ENCODE data around the gene RGR.
A peak's percentile ranks its signal among the peaks of the same experiment; 100 is the strongest.

The RGR gene

GRCh38 chr10:84238909-84239308 lies 5.9 kb upstream of the RGR start:
- H3K4me1 ChIP-seq (ENCODE audit: control insufficient read depth, insufficient read depth, low read length): no peaks in the 10 kb centered on the region
- H3K27me3 ChIP-seq (replicated peaks; ENCODE audit: control insufficient read depth, insufficient read depth, low read length): peaks cover 33% of the 10 kb centered on the region
- H3K36me3 ChIP-seq (ENCODE audit: control insufficient read depth, insufficient read depth, low read length, severe bottlenecking): no peaks in the 10 kb centered on the region
- no peak for DNase-seq (ENCODE audit: low read depth)
- no peaks in the 10 kb centered on the region for H3K9me3 ChIP-seq (ENCODE audit: control insufficient read depth, low read length)
- H3K9ac ChIP-seq (ENCODE audit: low read length): no peak overlapping the region
- no peak overlapping the region for H3K4me3 ChIP-seq (ENCODE audit: low read length)

- Histone ChIP-seq H3K4me1 (ENCODE audit: control insufficient read depth, insufficient read depth, low read length) (no peaks in the 10 kb centered on the region), H3K9ac (ENCODE audit: low read length) (no peak within 1 kb of the TSS), H3K36me3 (ENCODE audit: control insufficient read depth, insufficient read depth, low read length, severe bottlenecking) (no peaks in the 10 kb centered on the region), H3K27me3 (replicated peaks; ENCODE audit: control insufficient read depth, insufficient read depth, low read length) (peaks cover 49% of the 10 kb centered on the region), H3K9me3 (ENCODE audit: control insufficient read depth, low read length) (no peaks in the 10 kb centered on the region), H3K4me3 (ENCODE audit: low read length) (no peak within 1 kb of the TSS)
- DNase-seq (ENCODE audit: low read depth): no peak
These were observed 3.6 kb upstream of the RGR start, which contains the start of gene LRIT1 for GRCh38 chr10:84241185-84241790. TSS of gene LRIT1 (minus strand) at chr10:84241546. CDS start at chr10:84241439, 107 bp downstream.

GRCh38 chr10:84243759-84244158 lies 1.1 kb upstream of the RGR start:
- H3K36me3 ChIP-seq (ENCODE audit: control insufficient read depth, insufficient read depth, low read length, severe bottlenecking): no peaks in the 10 kb centered on the region
- no peaks in the 10 kb centered on the region for H3K4me1 ChIP-seq (ENCODE audit: control insufficient read depth, insufficient read depth, low read length)
- H3K27me3 ChIP-seq (replicated peaks; ENCODE audit: control insufficient read depth, insufficient read depth, low read length): peaks cover 62% of the 10 kb centered on the region
- no peak overlapping the region for H3K4me3 ChIP-seq (ENCODE audit: low read length)
- H3K9me3 ChIP-seq (ENCODE audit: control insufficient read depth, low read length): peaks cover 6% of the 10 kb centered on the region
- no peak for DNase-seq (ENCODE audit: low read depth)
- no peak overlapping the region for H3K9ac ChIP-seq (ENCODE audit: low read length)

DNA sequence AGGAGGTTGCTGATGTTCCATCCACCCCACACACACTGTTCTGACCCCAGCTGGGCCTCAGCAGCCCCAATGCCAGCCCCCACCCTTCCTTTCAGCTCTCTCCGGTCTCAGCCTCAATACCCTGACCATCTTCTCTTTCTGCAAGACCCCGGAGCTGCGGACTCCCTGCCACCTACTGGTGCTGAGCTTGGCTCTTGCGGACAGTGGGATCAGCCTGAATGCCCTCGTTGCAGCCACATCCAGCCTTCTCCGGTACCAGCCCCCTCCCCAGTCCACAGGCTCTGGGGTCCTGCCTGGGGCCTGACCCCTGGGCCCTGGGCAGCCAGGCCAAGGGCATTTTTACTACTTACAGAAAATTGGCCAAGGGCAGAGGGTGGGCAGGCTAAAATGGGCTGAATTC lies 2.6 kb downstream of the RGR start:
- Histone ChIP-seq H3K36me3 (ENCODE audit: control insufficient read depth, insufficient read depth, low read length, severe bottlenecking) (no peaks in the 10 kb centered on the region), H3K4me3 (ENCODE audit: low read length) (no peak overlapping the region), H3K27me3 (replicated peaks; ENCODE audit: control insufficient read depth, insufficient read depth, low read length) (peaks cover 67% of the 10 kb centered on the region), H3K9me3 (ENCODE audit: control insufficient read depth, low read length) (peaks cover 14% of the 10 kb centered on the region), H3K4me1 (ENCODE audit: control insufficient read depth, insufficient read depth, low read length) (no peaks in the 10 kb centered on the region), H3K9ac (ENCODE audit: low read length) (no peak overlapping the region)
- no peak for DNase-seq (ENCODE audit: low read depth)

- H3K36me3 ChIP-seq (ENCODE audit: control insufficient read depth, insufficient read depth, low read length, severe bottlenecking): no peaks in the 10 kb centered on the region
- DNase-seq (ENCODE audit: low read depth): no peak
- no peak overlapping the region for H3K4me3 ChIP-seq (ENCODE audit: low read length)
- H3K9ac ChIP-seq (ENCODE audit: low read length): no peak overlapping the region
- H3K27me3 ChIP-seq (replicated peaks; ENCODE audit: control insufficient read depth, insufficient read depth, low read length): peaks cover 71% of the 10 kb centered on the region
- no peaks in the 10 kb centered on the region for H3K4me1 ChIP-seq (ENCODE audit: control insufficient read depth, insufficient read depth, low read length)
- peaks cover 14% of the 10 kb centered on the region for H3K9me3 ChIP-seq (ENCODE audit: control insufficient read depth, low read length)
These were observed 3.9 kb downstream of the RGR start for GRCh38 chr10:84248794-84249193.

- H3K4me1 ChIP-seq (ENCODE audit: control insufficient read depth, insufficient read depth, low read length): no peaks in the 10 kb centered on the region
- no peak overlapping the region for H3K9ac ChIP-seq (ENCODE audit: low read length)
- H3K36me3 ChIP-seq (ENCODE audit: control insufficient read depth, insufficient read depth, low read length, severe bottlenecking): no peaks in the 10 kb centered on the region
- peaks cover 46% of the 10 kb centered on the region for H3K27me3 ChIP-seq (replicated peaks; ENCODE audit: control insufficient read depth, insufficient read depth, low read length)
- H3K9me3 ChIP-seq (ENCODE audit: control insufficient read depth, low read length): peaks cover 9% of the 10 kb centered on the region
- DNase-seq (ENCODE audit: low read depth): no peak
- no peak overlapping the region for H3K4me3 ChIP-seq (ENCODE audit: low read length)
These were observed 10.0 kb downstream of the RGR start for GRCh38 chr10:84254552-84255478.

DNA sequence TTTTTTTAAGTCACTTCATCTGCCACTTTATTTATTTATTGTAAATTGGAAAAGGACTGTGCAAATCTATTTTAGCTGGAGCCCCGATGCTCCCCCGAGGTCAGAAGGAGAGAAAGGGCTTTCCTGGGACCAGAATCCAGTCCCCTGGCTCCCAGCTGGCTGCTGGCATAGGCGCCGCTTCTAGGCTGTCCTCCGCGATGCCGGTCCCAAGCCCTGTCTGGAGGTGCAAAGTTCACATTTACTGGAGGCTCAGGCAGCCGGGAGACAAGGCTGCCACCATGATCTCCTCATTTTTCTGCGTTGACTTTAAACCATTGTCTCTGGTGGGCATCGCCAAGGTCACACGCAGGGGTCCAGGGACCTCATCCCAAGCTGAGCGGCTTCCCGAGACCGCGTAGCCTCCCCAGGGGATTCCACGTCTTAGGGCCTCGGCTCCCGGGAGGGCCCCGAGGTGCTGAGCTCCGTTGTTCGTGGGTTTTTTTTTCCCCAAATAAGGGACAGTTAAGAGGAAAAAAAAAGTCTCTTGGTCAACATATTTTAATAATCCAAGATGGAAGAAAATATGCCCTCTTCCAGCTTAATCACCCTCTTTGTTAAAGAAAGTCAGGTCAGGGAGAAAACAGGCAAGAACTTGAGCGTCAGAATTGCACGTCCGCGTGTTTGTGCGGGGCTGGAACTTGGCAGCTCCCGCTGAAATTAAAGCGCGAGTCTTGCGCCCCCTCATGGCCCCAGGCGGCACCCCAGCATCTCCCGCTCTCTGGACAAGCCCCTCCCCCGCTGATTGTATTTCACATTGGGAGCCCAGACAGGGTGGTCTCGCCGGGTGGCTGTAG lies 11.9 kb downstream of the RGR start:
- no peaks in the 10 kb centered on the region for H3K36me3 ChIP-seq (ENCODE audit: control insufficient read depth, insufficient read depth, low read length, severe bottlenecking)
- H3K4me1 ChIP-seq (ENCODE audit: control insufficient read depth, insufficient read depth, low read length): no peaks in the 10 kb centered on the region
- H3K27me3 ChIP-seq (replicated peaks; ENCODE audit: control insufficient read depth, insufficient read depth, low read length): peaks cover 48% of the 10 kb centered on the region
- H3K9ac ChIP-seq (ENCODE audit: low read length): no peak overlapping the region
- H3K4me3 ChIP-seq (ENCODE audit: low read length): no peak overlapping the region
- peak; percentile 41 for DNase-seq (ENCODE audit: low read depth)
- peaks cover 3% of the 10 kb centered on the region for H3K9me3 ChIP-seq (ENCODE audit: control insufficient read depth, low read length)

DNA sequence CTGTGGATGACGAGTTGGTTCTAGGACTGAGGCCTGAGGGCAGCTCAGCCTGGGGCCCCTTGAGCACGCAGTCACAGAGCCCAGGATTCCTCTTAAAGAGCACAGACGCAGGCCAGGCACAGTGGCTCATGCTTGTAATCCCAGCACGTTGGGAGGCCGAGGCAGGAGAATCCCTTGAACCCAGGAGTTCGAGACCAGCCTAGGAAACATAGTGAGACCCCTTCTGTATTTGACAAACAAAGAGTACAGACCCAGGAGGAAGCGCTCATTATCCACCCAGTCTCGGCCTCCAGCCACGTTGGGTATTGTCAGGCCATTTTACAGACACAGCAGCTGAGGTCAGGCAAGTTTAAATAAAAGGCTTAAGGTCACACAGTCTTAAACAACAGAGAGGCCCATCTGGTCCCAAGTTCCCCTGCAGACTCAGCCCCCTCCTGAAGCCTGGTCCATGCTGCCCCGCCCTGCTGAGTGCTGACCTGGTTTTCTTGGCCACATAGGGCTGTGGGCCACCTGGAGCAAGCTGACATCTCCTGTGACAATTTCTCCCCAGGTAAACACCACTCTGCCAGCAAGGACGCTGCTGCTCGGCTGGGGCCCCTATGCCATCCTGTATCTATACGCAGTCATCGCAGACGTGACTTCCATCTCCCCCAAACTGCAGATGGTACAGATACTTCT lies 12.6 kb downstream of the RGR start:
- Histone ChIP-seq H3K36me3 (ENCODE audit: control insufficient read depth, insufficient read depth, low read length, severe bottlenecking) (no peaks in the 10 kb centered on the region), H3K9me3 (ENCODE audit: control insufficient read depth, low read length) (no peaks in the 10 kb centered on the region), H3K4me3 (ENCODE audit: low read length) (no peak overlapping the region), H3K4me1 (ENCODE audit: control insufficient read depth, insufficient read depth, low read length) (no peaks in the 10 kb centered on the region), H3K27me3 (replicated peaks; ENCODE audit: control insufficient read depth, insufficient read depth, low read length) (peaks cover 50% of the 10 kb centered on the region), H3K9ac (ENCODE audit: low read length) (no peak overlapping the region)
- no peak for DNase-seq (ENCODE audit: low read depth)

DNA sequence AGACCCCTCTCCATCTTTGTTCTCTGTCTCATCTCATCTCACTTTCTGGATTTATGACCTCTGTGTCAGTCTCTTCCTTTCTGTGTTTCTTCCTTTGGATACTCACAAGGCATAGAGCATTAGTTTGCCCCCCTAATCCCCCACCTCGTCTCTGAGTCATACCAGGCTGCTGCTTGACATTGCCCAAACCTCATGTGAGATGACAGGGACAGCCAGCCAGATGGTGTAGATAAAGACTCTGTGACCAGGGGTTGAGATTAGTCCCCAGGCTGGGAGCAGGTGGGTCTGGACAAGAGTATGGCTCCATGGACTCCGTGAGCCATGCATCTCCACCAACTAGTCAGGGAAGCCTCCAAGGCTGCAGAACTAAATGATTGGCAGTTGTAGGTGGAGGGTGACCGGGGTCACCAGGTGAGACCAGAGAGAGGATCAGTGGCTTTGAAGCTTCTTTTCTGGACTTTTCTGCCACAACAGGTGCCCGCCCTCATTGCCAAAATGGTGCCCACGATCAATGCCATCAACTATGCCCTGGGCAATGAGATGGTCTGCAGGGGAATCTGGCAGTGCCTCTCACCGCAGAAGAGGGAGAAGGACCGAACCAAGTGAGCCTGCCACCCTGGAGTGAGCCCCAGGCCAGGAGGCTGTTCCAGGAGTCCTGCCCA lies 13.3 kb downstream of the RGR start:
- Histone ChIP-seq H3K9ac (ENCODE audit: low read length) (no peak overlapping the region), H3K27me3 (replicated peaks; ENCODE audit: control insufficient read depth, insufficient read depth, low read length) (peaks cover 49% of the 10 kb centered on the region), H3K9me3 (ENCODE audit: control insufficient read depth, low read length) (no peaks in the 10 kb centered on the region), H3K4me1 (ENCODE audit: control insufficient read depth, insufficient read depth, low read length) (no peaks in the 10 kb centered on the region), H3K36me3 (ENCODE audit: control insufficient read depth, insufficient read depth, low read length, severe bottlenecking) (no peaks in the 10 kb centered on the region), H3K4me3 (ENCODE audit: low read length) (no peak overlapping the region)
- no peak for DNase-seq (ENCODE audit: low read depth)

DNA sequence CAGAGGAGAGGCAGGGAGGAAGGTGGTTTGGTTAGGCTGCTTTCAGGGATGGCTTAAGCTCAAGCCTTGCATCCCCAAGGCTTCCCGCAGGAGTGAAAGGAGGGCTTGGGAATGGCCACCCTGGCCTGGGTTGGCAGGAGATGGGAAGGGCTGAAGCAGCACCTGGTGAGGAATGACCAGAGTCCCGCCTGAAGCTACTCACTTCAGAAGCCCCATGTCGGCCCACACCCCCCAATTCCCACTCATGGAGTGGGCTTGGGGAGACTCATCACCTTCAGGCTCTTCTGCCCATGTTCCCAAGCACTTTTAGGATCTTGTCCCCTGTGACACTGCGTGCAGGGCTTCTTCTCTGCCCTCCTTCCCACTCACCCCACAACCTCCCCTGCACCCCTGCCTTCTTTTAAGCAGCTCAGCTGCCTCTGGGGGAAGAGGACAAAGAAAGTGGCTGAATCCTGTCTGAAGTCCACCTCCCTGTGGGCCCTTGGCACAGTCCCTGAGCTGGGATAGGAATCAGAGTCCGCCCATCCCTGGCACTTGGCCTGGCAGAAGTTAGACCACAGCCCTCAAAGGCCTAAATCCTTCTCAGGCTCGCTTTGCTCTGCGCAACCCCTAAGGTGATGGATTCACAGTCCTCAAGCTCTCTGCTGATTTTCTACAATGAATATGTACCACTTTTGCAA lies 16.5 kb downstream of the RGR start:
- Histone ChIP-seq H3K27me3 (replicated peaks; ENCODE audit: control insufficient read depth, insufficient read depth, low read length) (peaks cover 39% of the 10 kb centered on the region), H3K9ac (ENCODE audit: low read length) (no peak overlapping the region), H3K36me3 (ENCODE audit: control insufficient read depth, insufficient read depth, low read length, severe bottlenecking) (no peaks in the 10 kb centered on the region), H3K9me3 (ENCODE audit: control insufficient read depth, low read length) (no peaks in the 10 kb centered on the region), H3K4me1 (ENCODE audit: control insufficient read depth, insufficient read depth, low read length) (no peaks in the 10 kb centered on the region), H3K4me3 (ENCODE audit: low read length) (no peak overlapping the region)
- no peak for DNase-seq (ENCODE audit: low read depth)
